GM23338 (cell line): ENCODE data around the gene LUC7L. TPM values are rescaled to one million over a fixed set of nuclear protein-coding genes. Genes with fewer than 3 reads are reported as not detected.
A peak's percentile ranks its signal among the peaks of the same experiment; 100 is the strongest.

Experiments
- ATAC-seq: fragments of 200-7000 bp; cut with Tn5 transposase; 3 replicates; pipeline ENCODE4 v1.9.1; 2020
- DNase-seq: peaks from one replicate; pipeline ENCODE4 v3.0.0-alpha.2; 2015; ENCODE audit warnings: low spot score
- H2AFZ ChIP-seq: fragments of 200-600 bp; sonication (generic); 2 replicates; pipeline ENCODE4 v1.8.0; 2016; ENCODE audit warnings: antibody characterized with exemption, mild to moderate bottlenecking, moderate library complexity
- H3F3A ChIP-seq: fragments of 200-600 bp; sonication (generic); replicated peaks from 2 replicates; pipeline ENCODE4 v1.8.0; 2017; ENCODE audit warnings: antibody characterized with exemption, mixed run types, low read depth
- H3K27ac ChIP-seq: fragments of 200-600 bp; sonication (generic); 2 replicates; pipeline ENCODE4 v1.6.1; 2016; ENCODE audit warnings: low read depth
- H3K27me3 ChIP-seq: fragments of 200-600 bp; sonication (generic); 2 replicates; pipeline ENCODE4 v1.8.0; 2016; ENCODE audit warnings: mild to moderate bottlenecking, mixed run types, moderate library complexity; ENCODE audit not compliant: insufficient read depth
- H3K36me3 ChIP-seq: fragments of 200-600 bp; sonication (generic); 2 replicates; pipeline ENCODE4 v1.8.0; 2016; ENCODE audit warnings: mild to moderate bottlenecking; ENCODE audit not compliant: insufficient read depth
- H3K4me1 ChIP-seq: fragments of 200-600 bp; sonication (generic); 2 replicates; pipeline ENCODE4 v1.8.0; 2016; ENCODE audit warnings: mild to moderate bottlenecking, moderate library complexity; ENCODE audit not compliant: insufficient read depth
- H3K4me2 ChIP-seq: fragments of 200-600 bp; sonication (generic); 2 replicates; pipeline ENCODE4 v1.7.1; 2017; ENCODE audit warnings: mixed run types
- H3K4me3 ChIP-seq: fragments of 200-600 bp; sonication (generic); 2 replicates; pipeline ENCODE4 v1.6.1; 2016; ENCODE audit warnings: mixed run types
- H3K79me2 ChIP-seq: fragments of 200-600 bp; sonication (generic); replicated peaks from 2 replicates; pipeline ENCODE4 v1.8.0; 2017; ENCODE audit warnings: mild to moderate bottlenecking; ENCODE audit not compliant: insufficient read depth
- H3K9me2 ChIP-seq: fragments of 200-600 bp; sonication (generic); 2 replicates; pipeline ENCODE4 v1.8.0; 2017; ENCODE audit not compliant: insufficient read depth
- H4K20me1 ChIP-seq: fragments of 200-600 bp; sonication (generic); replicated peaks from 2 replicates; pipeline ENCODE4 v1.8.0; 2017; ENCODE audit warnings: mild to moderate bottlenecking; ENCODE audit not compliant: insufficient read depth
- H3K27ac Mint-ChIP-seq: 2 replicates; pipeline ENCODE4 v1.8.0; 2020; ENCODE audit warnings: inconsistent platforms, mild to moderate bottlenecking, moderate library complexity, mixed read lengths
- H3K27me3 Mint-ChIP-seq: 3 replicates; pipeline ENCODE4 v1.8.0; 2022; ENCODE audit warnings: low read depth, mild to moderate bottlenecking, moderate library complexity, mixed read lengths, inconsistent platforms; ENCODE audit not compliant: insufficient read depth, poor library complexity
- H3K36me3 Mint-ChIP-seq: 3 replicates; pipeline ENCODE4 v1.8.0; 2021; ENCODE audit warnings: low read depth, mild to moderate bottlenecking, inconsistent platforms, moderate library complexity, mixed read lengths
- H3K4me1 Mint-ChIP-seq: 3 replicates; pipeline ENCODE4 v1.8.0; 2020; ENCODE audit warnings: mild to moderate bottlenecking, inconsistent platforms, mixed read lengths
- H3K4me3 Mint-ChIP-seq: 3 replicates; pipeline ENCODE4 v1.8.0; 2021; ENCODE audit warnings: moderate library complexity, mild to moderate bottlenecking, inconsistent platforms, mixed read lengths
- H3K9me3 Mint-ChIP-seq: 3 replicates; pipeline ENCODE4 v1.8.0; 2020; ENCODE audit warnings: moderate library complexity, mild to moderate bottlenecking, inconsistent platforms, mixed read lengths
- CREB1 ChIP-seq: fragments of 250-450 bp; sonication (Bioruptor Pico); IDR thresholded peaks from 2 replicates; pipeline ENCODE4 v1.5.0; 2020; ENCODE audit warnings: low read depth, mild to moderate bottlenecking, moderate library complexity
- EZH2 ChIP-seq: fragments of 200-600 bp; sonication (generic); IDR thresholded peaks from one replicate; pipeline ENCODE4 v1.8.0; 2017; ENCODE audit warnings: antibody characterized with exemption, mild to moderate bottlenecking, low read depth; ENCODE audit not compliant: unreplicated experiment
- EZH2phosphoT487 ChIP-seq: fragments of 200-600 bp; sonication (generic); IDR thresholded peaks from one replicate; pipeline ENCODE4 v1.8.1; 2018; ENCODE audit warnings: antibody characterized with exemption; ENCODE audit not compliant: unreplicated experiment
- polyA plus RNA-seq: library from polyadenylated mRNA; unstranded; fragments of >200 nt; fragmentation: Nextera tagmentation; extraction: Ambion mirVana; gene quantifications from 2 replicates; pipeline ENCODE4 v1.2.1, GENCODE V29; 2016
- total RNA-seq: library from RNA; depleted of rRNA; stranded (reverse); fragments of >200 nt; shearing (Covaris generic); gene quantifications from 2 replicates; pipeline ENCODE4 v1.2.3, GENCODE V29; 2014
- TF ChIP-seq, protein P1 (sequence below): fragments of 250-450 bp; sonication (Bioruptor Pico); IDR thresholded peaks from 2 replicates; pipeline ENCODE4 v1.5.0; 2020; ENCODE audit warnings: mild to moderate bottlenecking, moderate library complexity
- TF ChIP-seq, protein P2 (sequence below): IDR thresholded peaks from one replicate; pipeline ENCODE4 v1.6.1; 2018; ENCODE audit warnings: antibody characterized with exemption; ENCODE audit not compliant: unreplicated experiment

The LUC7L gene
- total and polyA plus RNA-seq, 2 experiments from 2014 or later: 114 to 151 TPM

DNA sequence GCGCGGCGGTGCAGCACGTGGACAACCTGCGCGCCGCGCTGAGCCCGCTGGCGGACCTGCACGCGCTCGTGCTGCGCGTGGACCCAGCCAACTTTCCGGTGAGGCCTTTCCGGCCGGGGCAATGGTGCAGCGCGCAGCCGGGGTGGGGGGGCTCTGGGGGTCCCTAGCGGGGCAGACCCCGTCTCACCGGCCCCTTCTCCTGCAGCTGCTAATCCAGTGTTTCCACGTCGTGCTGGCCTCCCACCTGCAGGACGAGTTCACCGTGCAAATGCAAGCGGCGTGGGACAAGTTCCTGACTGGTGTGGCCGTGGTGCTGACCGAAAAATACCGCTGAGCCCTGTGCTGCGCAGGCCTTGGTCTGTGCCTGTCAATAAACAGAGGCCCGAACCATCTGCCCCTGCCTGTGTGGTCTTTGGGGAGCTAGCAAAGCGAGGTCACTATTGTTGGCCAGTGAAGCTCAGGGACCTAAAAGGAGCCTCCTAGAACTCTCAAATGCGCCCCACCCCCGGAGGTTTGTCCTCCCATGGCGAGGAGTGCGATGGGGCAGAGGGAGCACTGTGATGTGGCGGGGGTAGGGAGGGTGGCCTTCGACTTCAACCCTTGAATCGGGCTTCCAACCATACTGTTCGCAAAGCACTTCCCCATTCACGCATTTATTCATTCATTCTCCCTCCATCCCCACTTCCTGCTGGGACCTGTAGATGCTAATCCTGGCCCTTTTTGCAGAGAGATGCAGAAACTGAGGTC is 62.7 kb downstream of the LUC7L start:
- peak overlapping the region; percentile 64 for H3K4me3 ChIP-seq

More for the DNA sequence above, 62.7 kb downstream of the LUC7L start:
- Histone ChIP-seq H3K4me2 (peak overlapping the region; percentile 88), H3K27me3 (peaks cover 76% of the 10 kb centered on the region), H3F3A (peaks cover 9% of the 10 kb centered on the region), H3K36me3 (no peaks in the 10 kb centered on the region), H2AFZ (peak overlapping the region; percentile 69), H4K20me1 (no peaks in the 10 kb centered on the region; the same call in 1 of the 2 replicates), H3K4me1 (peaks cover 39% of the 10 kb centered on the region), H3K79me2 (no peaks in the 10 kb centered on the region), H3K9me2 (no peaks in the 10 kb centered on the region), H3K27ac (no peak overlapping the region)
- TF ChIP-seq CREB1 (no peak), EZH2 (peak; percentile 75), EZH2phosphoT487 (no peak)
- TF ChIP-seq, protein P1, sequence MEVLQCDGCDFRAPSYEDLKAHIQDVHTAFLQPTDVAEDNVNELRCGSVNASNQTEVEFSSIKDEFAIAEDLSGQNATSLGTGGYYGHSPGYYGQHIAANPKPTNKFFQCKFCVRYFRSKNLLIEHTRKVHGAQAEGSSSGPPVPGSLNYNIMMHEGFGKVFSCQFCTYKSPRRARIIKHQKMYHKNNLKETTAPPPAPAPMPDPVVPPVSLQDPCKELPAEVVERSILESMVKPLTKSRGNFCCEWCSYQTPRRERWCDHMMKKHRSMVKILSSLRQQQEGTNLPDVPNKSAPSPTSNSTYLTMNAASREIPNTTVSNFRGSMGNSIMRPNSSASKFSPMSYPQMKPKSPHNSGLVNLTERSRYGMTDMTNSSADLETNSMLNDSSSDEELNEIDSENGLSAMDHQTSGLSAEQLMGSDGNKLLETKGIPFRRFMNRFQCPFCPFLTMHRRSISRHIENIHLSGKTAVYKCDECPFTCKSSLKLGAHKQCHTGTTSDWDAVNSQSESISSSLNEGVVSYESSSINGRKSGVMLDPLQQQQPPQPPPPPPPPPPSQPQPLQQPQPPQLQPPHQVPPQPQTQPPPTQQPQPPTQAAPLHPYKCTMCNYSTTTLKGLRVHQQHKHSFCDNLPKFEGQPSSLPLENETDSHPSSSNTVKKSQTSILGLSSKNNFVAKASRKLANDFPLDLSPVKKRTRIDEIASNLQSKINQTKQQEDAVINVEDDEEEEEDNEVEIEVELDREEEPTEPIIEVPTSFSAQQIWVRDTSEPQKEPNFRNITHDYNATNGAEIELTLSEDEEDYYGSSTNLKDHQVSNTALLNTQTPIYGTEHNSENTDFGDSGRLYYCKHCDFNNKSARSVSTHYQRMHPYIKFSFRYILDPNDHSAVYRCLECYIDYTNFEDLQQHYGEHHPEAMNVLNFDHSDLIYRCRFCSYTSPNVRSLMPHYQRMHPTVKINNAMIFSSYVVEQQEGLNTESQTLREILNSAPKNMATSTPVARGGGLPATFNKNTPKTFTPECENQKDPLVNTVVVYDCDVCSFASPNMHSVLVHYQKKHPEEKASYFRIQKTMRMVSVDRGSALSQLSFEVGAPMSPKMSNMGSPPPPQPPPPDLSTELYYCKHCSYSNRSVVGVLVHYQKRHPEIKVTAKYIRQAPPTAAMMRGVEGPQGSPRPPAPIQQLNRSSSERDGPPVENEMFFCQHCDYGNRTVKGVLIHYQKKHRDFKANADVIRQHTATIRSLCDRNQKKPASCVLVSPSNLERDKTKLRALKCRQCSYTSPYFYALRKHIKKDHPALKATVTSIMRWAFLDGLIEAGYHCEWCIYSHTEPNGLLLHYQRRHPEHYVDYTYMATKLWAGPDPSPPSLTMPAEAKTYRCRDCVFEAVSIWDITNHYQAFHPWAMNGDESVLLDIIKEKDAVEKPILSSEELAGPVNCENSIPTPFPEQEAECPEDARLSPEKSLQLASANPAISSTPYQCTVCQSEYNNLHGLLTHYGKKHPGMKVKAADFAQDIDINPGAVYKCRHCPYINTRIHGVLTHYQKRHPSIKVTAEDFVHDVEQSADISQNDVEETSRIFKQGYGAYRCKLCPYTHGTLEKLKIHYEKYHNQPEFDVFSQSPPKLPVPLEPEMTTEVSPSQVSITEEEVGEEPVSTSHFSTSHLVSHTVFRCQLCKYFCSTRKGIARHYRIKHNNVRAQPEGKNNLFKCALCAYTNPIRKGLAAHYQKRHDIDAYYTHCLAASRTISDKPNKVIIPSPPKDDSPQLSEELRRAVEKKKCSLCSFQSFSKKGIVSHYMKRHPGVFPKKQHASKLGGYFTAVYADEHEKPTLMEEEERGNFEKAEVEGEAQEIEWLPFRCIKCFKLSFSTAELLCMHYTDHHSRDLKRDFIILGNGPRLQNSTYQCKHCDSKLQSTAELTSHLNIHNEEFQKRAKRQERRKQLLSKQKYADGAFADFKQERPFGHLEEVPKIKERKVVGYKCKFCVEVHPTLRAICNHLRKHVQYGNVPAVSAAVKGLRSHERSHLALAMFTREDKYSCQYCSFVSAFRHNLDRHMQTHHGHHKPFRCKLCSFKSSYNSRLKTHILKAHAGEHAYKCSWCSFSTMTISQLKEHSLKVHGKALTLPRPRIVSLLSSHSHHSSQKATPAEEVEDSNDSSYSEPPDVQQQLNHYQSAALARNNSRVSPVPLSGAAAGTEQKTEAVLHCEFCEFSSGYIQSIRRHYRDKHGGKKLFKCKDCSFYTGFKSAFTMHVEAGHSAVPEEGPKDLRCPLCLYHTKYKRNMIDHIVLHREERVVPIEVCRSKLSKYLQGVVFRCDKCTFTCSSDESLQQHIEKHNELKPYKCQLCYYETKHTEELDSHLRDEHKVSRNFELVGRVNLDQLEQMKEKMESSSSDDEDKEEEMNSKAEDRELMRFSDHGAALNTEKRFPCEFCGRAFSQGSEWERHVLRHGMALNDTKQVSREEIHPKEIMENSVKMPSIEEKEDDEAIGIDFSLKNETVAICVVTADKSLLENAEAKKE (CRISPR knock-in tag): no peak
- TF ChIP-seq, protein P2, sequence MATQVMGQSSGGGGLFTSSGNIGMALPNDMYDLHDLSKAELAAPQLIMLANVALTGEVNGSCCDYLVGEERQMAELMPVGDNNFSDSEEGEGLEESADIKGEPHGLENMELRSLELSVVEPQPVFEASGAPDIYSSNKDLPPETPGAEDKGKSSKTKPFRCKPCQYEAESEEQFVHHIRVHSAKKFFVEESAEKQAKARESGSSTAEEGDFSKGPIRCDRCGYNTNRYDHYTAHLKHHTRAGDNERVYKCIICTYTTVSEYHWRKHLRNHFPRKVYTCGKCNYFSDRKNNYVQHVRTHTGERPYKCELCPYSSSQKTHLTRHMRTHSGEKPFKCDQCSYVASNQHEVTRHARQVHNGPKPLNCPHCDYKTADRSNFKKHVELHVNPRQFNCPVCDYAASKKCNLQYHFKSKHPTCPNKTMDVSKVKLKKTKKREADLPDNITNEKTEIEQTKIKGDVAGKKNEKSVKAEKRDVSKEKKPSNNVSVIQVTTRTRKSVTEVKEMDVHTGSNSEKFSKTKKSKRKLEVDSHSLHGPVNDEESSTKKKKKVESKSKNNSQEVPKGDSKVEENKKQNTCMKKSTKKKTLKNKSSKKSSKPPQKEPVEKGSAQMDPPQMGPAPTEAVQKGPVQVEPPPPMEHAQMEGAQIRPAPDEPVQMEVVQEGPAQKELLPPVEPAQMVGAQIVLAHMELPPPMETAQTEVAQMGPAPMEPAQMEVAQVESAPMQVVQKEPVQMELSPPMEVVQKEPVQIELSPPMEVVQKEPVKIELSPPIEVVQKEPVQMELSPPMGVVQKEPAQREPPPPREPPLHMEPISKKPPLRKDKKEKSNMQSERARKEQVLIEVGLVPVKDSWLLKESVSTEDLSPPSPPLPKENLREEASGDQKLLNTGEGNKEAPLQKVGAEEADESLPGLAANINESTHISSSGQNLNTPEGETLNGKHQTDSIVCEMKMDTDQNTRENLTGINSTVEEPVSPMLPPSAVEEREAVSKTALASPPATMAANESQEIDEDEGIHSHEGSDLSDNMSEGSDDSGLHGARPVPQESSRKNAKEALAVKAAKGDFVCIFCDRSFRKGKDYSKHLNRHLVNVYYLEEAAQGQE: peak; percentile 6
- H3K4me1 Mint-ChIP-seq: peaks cover 36% of the 10 kb centered on the region
- no peaks in the 10 kb centered on the region for H3K36me3 Mint-ChIP-seq
- peaks cover 68% of the 10 kb centered on the region for H3K27me3 Mint-ChIP-seq
- H3K9me3 Mint-ChIP-seq: no peaks in the 10 kb centered on the region
- ATAC-seq: peak; percentile 9
- peak; percentile 67 for DNase-seq
- H3K4me3 Mint-ChIP-seq: peak overlapping the region; percentile 65
- no peak overlapping the region for H3K27ac Mint-ChIP-seq
